Mucosa of stomach (tissue), 1 donor: ENCODE measurements around the gene BFSP1.
A peak's percentile ranks its signal among the peaks of the same experiment; 100 is the strongest.

Experiments
- H3K27me3 ChIP-seq: one replicate; pipeline ENCODE4 v1.7.0; 2013; ENCODE audit warnings: mild to moderate bottlenecking, low read length; ENCODE audit not compliant: control insufficient read depth, insufficient read depth
- H3K36me3 ChIP-seq: one replicate; pipeline ENCODE4 v1.7.0; 2013; ENCODE audit warnings: low read length; ENCODE audit not compliant: control insufficient read depth, insufficient read depth
- H3K4me1 ChIP-seq: one replicate; pipeline ENCODE4 v1.7.0; 2013; ENCODE audit warnings: mild to moderate bottlenecking, low read length; ENCODE audit not compliant: control insufficient read depth, insufficient read depth
- H3K4me3 ChIP-seq: one replicate; pipeline ENCODE4 v1.7.0; 2013; ENCODE audit warnings: low read length
- H3K9ac ChIP-seq: one replicate; pipeline ENCODE4 v1.7.0; 2013; ENCODE audit warnings: mild to moderate bottlenecking, low read length, moderate library complexity
- H3K9me3 ChIP-seq: one replicate; pipeline ENCODE4 v1.7.0; 2013; ENCODE audit warnings: mild to moderate bottlenecking, low read length, moderate library complexity; ENCODE audit not compliant: control insufficient read depth
- donor health status: Pancreatic carcinoma.

BFSP1 gene

DNA sequence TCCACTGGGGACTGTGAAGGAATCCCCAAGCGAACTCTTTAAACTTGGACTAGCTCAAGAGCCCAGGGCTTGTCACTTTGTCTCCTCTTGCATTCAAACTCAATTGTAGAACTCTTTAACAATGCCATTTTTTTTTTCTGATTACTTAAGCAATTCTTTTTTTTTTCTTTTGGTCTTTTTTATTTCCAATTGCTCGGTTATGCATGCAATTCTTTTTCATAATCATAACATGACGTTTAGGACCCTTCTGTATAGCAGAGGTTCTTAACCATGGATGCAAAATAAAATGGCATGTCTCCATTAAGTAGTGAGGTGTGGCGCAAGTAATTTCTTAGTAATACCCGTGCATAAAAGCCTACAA lies 466 bp upstream of the BFSP1 start:
- H3K9ac ChIP-seq = peak overlapping the region; percentile 50

GRCh38 chr20:17530153-17530552 lies 1.0 kb downstream of the BFSP1 start:
- Histone ChIP-seq H3K36me3 (no peaks in the 10 kb centered on the region), H3K9ac (no peak overlapping the region), H3K9me3 (no peaks in the 10 kb centered on the region), H3K27me3 (no peaks in the 10 kb centered on the region), H3K4me1 (no peaks in the 10 kb centered on the region), H3K4me3 (no peak overlapping the region)

More for the DNA sequence above, 466 bp upstream of the BFSP1 start:
- Histone ChIP-seq H3K4me3 (no peak overlapping the region), H3K36me3 (no peaks in the 10 kb centered on the region), H3K9me3 (no peaks in the 10 kb centered on the region), H3K27me3 (no peaks in the 10 kb centered on the region), H3K4me1 (no peaks in the 10 kb centered on the region)

DNA sequence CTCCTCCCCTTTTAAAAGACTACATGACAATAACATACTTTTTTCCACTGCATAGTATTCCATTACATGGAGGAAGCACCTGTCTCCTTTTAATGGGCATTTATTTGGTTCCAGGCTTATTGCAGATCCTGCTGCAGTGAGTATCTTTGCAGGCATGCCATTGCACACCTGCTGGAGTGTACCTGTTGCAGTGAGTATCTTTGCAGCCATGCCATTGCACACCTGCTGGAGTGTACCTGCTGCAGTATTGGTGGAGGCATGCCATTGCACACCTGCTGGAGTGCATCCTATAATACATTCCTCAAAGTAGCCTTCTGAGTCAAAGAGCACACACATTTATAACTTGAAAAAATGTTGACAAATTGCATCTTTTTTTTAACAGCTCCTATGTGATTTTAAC lies 1.6 kb downstream of the BFSP1 start:
- Histone ChIP-seq H3K27me3 (no peaks in the 10 kb centered on the region), H3K9me3 (no peaks in the 10 kb centered on the region), H3K36me3 (no peaks in the 10 kb centered on the region), H3K4me3 (no peak overlapping the region), H3K4me1 (no peaks in the 10 kb centered on the region), H3K9ac (no peak overlapping the region)

- H3K9ac ChIP-seq = no peak overlapping the region
- H3K4me3 ChIP-seq = no peak overlapping the region
- no peaks in the 10 kb centered on the region for H3K9me3 ChIP-seq
- H3K4me1 ChIP-seq = no peaks in the 10 kb centered on the region
- no peaks in the 10 kb centered on the region for H3K27me3 ChIP-seq
- no peaks in the 10 kb centered on the region for H3K36me3 ChIP-seq
These were observed 5.5 kb downstream of the BFSP1 start for GRCh38 chr20:17525650-17526049.

DNA sequence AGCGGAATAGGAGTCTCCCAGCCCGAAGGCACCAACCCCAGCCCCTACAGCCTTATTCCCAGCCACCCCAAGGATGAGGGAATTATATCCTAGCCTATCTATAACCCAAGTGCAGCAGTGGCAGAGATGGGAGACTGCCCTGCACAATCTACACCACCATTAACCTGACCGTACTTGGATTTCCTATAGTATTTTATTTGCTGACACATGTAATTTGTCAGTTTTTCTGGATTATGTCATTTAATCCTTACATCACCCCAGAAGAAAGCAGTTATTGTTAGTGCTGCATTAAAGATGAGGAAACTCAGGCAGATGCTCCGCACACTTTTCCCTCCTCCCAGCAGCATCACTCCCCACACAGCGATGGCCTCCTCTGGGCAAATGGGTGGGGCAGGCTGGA lies 6.0 kb downstream of the BFSP1 start:
- no peaks in the 10 kb centered on the region for H3K36me3 ChIP-seq
- H3K9me3 ChIP-seq = no peaks in the 10 kb centered on the region
- no peak overlapping the region for H3K4me3 ChIP-seq
- H3K9ac ChIP-seq = no peak overlapping the region
- H3K4me1 ChIP-seq = no peaks in the 10 kb centered on the region
- no peaks in the 10 kb centered on the region for H3K27me3 ChIP-seq

DNA sequence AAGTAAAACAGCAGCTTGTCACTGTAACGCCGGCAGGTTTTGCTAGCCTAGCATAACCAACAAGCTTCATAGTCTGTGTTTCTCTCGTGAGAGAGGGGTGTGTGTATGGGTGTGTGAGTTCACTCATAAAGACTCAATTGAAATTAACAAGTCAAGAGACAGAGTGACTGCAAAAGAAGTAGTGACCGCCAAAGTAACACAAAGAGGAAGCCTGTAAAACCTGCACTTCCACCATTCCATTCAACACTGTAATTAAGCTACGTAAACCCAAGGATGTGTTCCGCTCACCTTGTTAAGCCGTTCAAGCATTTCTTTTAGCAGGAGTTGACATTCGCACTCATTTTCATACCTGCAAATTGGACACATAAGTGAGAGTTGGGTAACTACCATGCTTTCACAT lies 6.6 kb downstream of the BFSP1 start:
- Histone ChIP-seq H3K27me3 (no peaks in the 10 kb centered on the region), H3K4me1 (no peaks in the 10 kb centered on the region), H3K9ac (no peak overlapping the region), H3K36me3 (no peaks in the 10 kb centered on the region), H3K4me3 (no peak overlapping the region), H3K9me3 (no peaks in the 10 kb centered on the region)

- H3K4me1 ChIP-seq = no peaks in the 10 kb centered on the region
- H3K4me3 ChIP-seq = no peak overlapping the region
- no peaks in the 10 kb centered on the region for H3K9me3 ChIP-seq
- H3K36me3 ChIP-seq = no peaks in the 10 kb centered on the region
- H3K9ac ChIP-seq = no peak overlapping the region
- H3K27me3 ChIP-seq = no peaks in the 10 kb centered on the region
These were observed 7.9 kb downstream of the BFSP1 start for GRCh38 chr20:17523326-17523725.

- H3K9me3 ChIP-seq = no peaks in the 10 kb centered on the region
- H3K9ac ChIP-seq = no peak overlapping the region
- no peak overlapping the region for H3K4me3 ChIP-seq
- no peaks in the 10 kb centered on the region for H3K27me3 ChIP-seq
- H3K36me3 ChIP-seq = no peaks in the 10 kb centered on the region
- no peaks in the 10 kb centered on the region for H3K4me1 ChIP-seq
These were observed 8.7 kb downstream of the BFSP1 start for GRCh38 chr20:17522528-17522927.

DNA sequence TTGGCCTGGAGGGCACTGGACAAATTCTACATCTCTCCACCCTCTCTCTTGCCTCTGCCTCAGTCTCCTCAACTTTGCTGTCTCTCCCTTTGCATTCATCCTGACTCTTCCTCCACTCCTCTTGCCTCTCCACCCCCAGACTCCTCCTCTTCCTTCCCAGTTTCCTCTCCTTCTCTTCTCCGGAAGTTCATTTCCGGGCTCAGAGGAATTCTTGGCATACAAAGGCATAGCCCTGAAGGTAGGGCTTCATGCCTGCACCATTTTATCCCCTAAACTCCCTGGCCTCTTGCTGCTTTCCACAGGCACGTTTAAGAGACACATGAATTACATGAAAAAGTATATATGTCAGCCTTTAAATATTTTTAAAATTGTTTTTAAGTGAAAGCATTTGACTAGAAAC lies 10.6 kb downstream of the BFSP1 start:
- no peaks in the 10 kb centered on the region for H3K27me3 ChIP-seq
- H3K36me3 ChIP-seq = no peaks in the 10 kb centered on the region
- no peak overlapping the region for H3K4me3 ChIP-seq
- H3K9ac ChIP-seq = no peak overlapping the region
- H3K9me3 ChIP-seq = no peaks in the 10 kb centered on the region
- no peaks in the 10 kb centered on the region for H3K4me1 ChIP-seq

GRCh38 chr20:17519606-17520285 lies 11.4 kb downstream of the BFSP1 start:
- Histone ChIP-seq H3K27me3 (no peaks in the 10 kb centered on the region), H3K4me3 (no peak overlapping the region), H3K9me3 (no peaks in the 10 kb centered on the region)

GRCh38 chr20:17518339-17519052 lies 12.7 kb downstream of the BFSP1 start:
- H3K36me3 ChIP-seq = no peaks in the 10 kb centered on the region
- no peaks in the 10 kb centered on the region for H3K27me3 ChIP-seq

More at GRCh38 chr20:17519606-17520285, 11.4 kb downstream of the BFSP1 start:
- H3K9ac ChIP-seq = no peak overlapping the region
- H3K36me3 ChIP-seq = no peaks in the 10 kb centered on the region
- no peaks in the 10 kb centered on the region for H3K4me1 ChIP-seq

GRCh38 chr20:17515053-17515452 lies 16.1 kb downstream of the BFSP1 start:
- H3K9ac ChIP-seq = no peak overlapping the region
- no peaks in the 10 kb centered on the region for H3K4me1 ChIP-seq
- H3K4me3 ChIP-seq = no peak overlapping the region
- H3K27me3 ChIP-seq = no peaks in the 10 kb centered on the region
- no peaks in the 10 kb centered on the region for H3K9me3 ChIP-seq
- no peaks in the 10 kb centered on the region for H3K36me3 ChIP-seq

More at GRCh38 chr20:17518339-17519052, 12.7 kb downstream of the BFSP1 start:
- Histone ChIP-seq H3K9me3 (no peaks in the 10 kb centered on the region), H3K9ac (no peak overlapping the region), H3K4me3 (no peak overlapping the region), H3K4me1 (no peaks in the 10 kb centered on the region)
